Activated CD4-positive, alpha-beta memory T cell treated with anti-CD3 and anti-CD28 coated beads for 36 hours (primary cell): ENCODE measurements around the gene CCL20. TPM values are rescaled to one million over a fixed set of nuclear protein-coding genes. Genes with fewer than 3 reads are reported as not detected.
"Not testable (repeated sequence)": the region's sequence is repeated elsewhere in the genome, so short reads cannot be mapped to it uniquely, and the experiment has no call there.

Source experiments
- CTCF ChIA-PET: fragments of 350-600 bp; sonication (Branson Sonifier 250); formaldehyde crosslinking; loops from one replicate; lab custom pipeline; 2021; ENCODE audit warnings: antibody characterized with exemption, inconsistent platforms; lab: Charles Lee
- POLR2A ChIA-PET: fragments of 350-600 bp; sonication (Branson Sonifier 250); formaldehyde crosslinking; loops from one replicate; lab custom pipeline; 2021; ENCODE audit warnings: antibody characterized with exemption; lab: Charles Lee
- DNase-seq: peaks from one replicate; pipeline ENCODE4 v3.0.0-alpha.2; 2020
- H3K27ac Mint-ChIP-seq: one replicate; pipeline ENCODE4 v1.8.0; 2021; ENCODE audit warnings: mixed read lengths
- H3K27me3 Mint-ChIP-seq: one replicate; pipeline ENCODE4 v1.8.0; 2021; ENCODE audit warnings: mixed read lengths
- H3K36me3 Mint-ChIP-seq: one replicate; pipeline ENCODE4 v1.8.0; 2021; ENCODE audit warnings: mixed read lengths
- H3K4me1 Mint-ChIP-seq: one replicate; pipeline ENCODE4 v1.8.0; 2021; ENCODE audit warnings: low read depth, mixed read lengths
- H3K4me3 Mint-ChIP-seq: one replicate; pipeline ENCODE4 v1.8.0; 2021; ENCODE audit warnings: mild to moderate bottlenecking, mixed read lengths
- H3K9me3 Mint-ChIP-seq: one replicate; pipeline ENCODE4 v1.8.0; 2021; ENCODE audit warnings: mixed read lengths
- intact Hi-C: fragments of 100-400 bp; cut with micrococcal nuclease; formaldehyde crosslinking; loops from one replicate; pipeline ENCODE4 v1.15.1; 2023
- total RNA-seq, 2 experiments: library from RNA; stranded (reverse); gene quantifications; one replicate each; pipeline ENCODE4 v1.2.3, GENCODE V29; 2021

The CCL20 gene
- total RNA-seq, 2 experiments from 2014 or later = 72.0 to 74.7 TPM

GRCh38 chr2:227781841-227782240 lies 31.8 kb upstream of the CCL20 start:
- no peak for DNase-seq
- intact Hi-C loops = loop anchor here (10.0 kb wide), 1 partner anchor 947 kb away; the partner anchor contains the start of gene RHBDD1
- Mint-ChIP-seq H3K9me3 (no peaks in the 10 kb centered on the region), H3K4me1 (peaks cover 17% of the 10 kb centered on the region), H3K36me3 (no peaks in the 10 kb centered on the region), H3K27me3 (peaks cover 5% of the 10 kb centered on the region), H3K27ac (no peak overlapping the region), H3K4me3 (no peak overlapping the region)
- ChIA-PET POLR2A (no interaction called here), CTCF (interaction anchor here (1.2 kb wide), 1 partner anchor 34 kb away, joined by 3 read pairs; no protein-coding TSS in a partner anchor)

- H3K27ac Mint-ChIP-seq = peak overlapping the region; percentile 77
- H3K4me3 Mint-ChIP-seq = peak overlapping the region; percentile 59
- intact Hi-C loops = loop anchor here (1.0 to 10.0 kb wide), 5 partner anchors 22 to 948 kb away; partner anchors contain the start of genes CCL20 and RHBDD1
- no peaks in the 10 kb centered on the region for H3K9me3 Mint-ChIP-seq
- H3K27me3 Mint-ChIP-seq = peaks cover 5% of the 10 kb centered on the region
- DNase-seq = peak; percentile 24
- ChIA-PET POLR2A (interaction anchor here (1.0 to 2.2 kb wide), 3 partner anchors 8 to 36 kb away, joined by 7 to 11 read pairs (median 8); no protein-coding TSS in a partner anchor), CTCF (interaction anchor here (0.6 to 2.7 kb wide), 8 partner anchors 9 to 109 kb away, joined by 3 to 17 read pairs (median 4); partner anchors contain the start of gene CCL20)
- H3K36me3 Mint-ChIP-seq = no peaks in the 10 kb centered on the region
- peaks cover 17% of the 10 kb centered on the region for H3K4me1 Mint-ChIP-seq
Observed at GRCh38 chr2:227782804-227783203, 30.8 kb upstream of the CCL20 start.

DNA sequence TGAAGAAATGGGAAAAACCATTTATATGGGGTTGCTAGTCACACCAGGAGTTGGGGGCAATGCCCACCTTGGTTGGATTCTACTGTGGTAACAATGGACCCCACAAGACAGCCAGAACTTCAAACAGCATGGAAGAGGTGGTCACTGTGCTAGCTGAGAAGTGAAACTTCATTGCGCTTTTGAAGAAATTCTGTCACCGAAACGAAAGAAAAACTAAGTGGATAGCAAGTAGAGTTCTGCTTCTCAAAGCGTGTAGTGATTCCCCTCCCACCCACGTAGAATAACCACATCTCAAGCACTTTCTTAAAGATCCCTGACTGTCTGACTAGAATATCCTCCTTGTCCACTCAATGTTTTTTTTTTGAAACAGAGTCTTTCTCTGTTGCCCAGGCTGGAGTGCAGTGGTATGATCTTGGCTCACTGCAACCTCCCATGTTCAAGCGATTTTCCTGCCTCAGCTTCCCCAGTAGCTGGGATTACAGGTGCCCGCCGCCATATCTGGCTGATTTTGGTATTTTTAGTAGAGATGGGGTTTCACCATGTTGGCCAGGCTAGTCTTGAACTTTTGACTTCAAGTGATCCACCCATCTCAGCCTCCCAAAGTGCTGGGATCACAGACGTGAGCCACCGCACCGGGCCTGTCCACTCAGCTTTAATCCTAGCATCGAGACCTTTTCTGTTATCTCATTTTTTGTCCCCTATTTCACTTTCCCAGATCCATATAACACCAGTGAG lies 30.1 kb upstream of the CCL20 start:
- Mint-ChIP-seq H3K27me3 (peaks cover 5% of the 10 kb centered on the region), H3K36me3 (no peaks in the 10 kb centered on the region), H3K4me1 (peaks cover 19% of the 10 kb centered on the region), H3K27ac (peak overlapping the region; percentile 77), H3K9me3 (no peaks in the 10 kb centered on the region), H3K4me3 (peak overlapping the region; percentile 66)
- POLR2A ChIA-PET = interaction anchor here (1.0 to 2.2 kb wide), 3 partner anchors 9 to 35 kb away, joined by 7 to 11 read pairs (median 8); no protein-coding TSS in a partner anchor
- intact Hi-C loops = loop anchor here (1.0 to 10.0 kb wide), 5 partner anchors 22 to 949 kb away; partner anchors contain the start of genes CCL20 and RHBDD1
- DNase-seq = peak; percentile 18
- CTCF ChIA-PET = interaction anchor here (0.6 to 2.7 kb wide), 7 partner anchors 9 to 108 kb away, joined by 3 to 17 read pairs (median 6); partner anchors contain the start of gene CCL20

GRCh38 chr2:227785293-227785692 lies 28.3 kb upstream of the CCL20 start:
- ChIA-PET CTCF (no interaction called here), POLR2A (no interaction called here)
- no peak for DNase-seq
- Mint-ChIP-seq H3K27me3 (peaks cover 5% of the 10 kb centered on the region), H3K4me3 (no peak overlapping the region), H3K9me3 (no peaks in the 10 kb centered on the region), H3K36me3 (no peaks in the 10 kb centered on the region), H3K27ac (no peak overlapping the region), H3K4me1 (peaks cover 28% of the 10 kb centered on the region)
- intact Hi-C loops = loop anchor here (10.0 kb wide), 1 partner anchor 950 kb away; the partner anchor contains the start of gene RHBDD1

GRCh38 chr2:227788561-227789018 lies 25.1 kb upstream of the CCL20 start:
- Mint-ChIP-seq H3K4me3 (no peak overlapping the region), H3K9me3 (no peaks in the 10 kb centered on the region), H3K27ac (no peak overlapping the region), H3K4me1 (peaks cover 18% of the 10 kb centered on the region), H3K36me3 (no peaks in the 10 kb centered on the region), H3K27me3 (peaks cover 2% of the 10 kb centered on the region)
- CTCF ChIA-PET = no interaction called here
- intact Hi-C loops = loop anchor here (10.0 kb wide), 1 partner anchor 954 kb away; the partner anchor contains the start of gene RHBDD1
- DNase-seq = no peak
- POLR2A ChIA-PET = no interaction called here

GRCh38 chr2:227789803-227790202 lies 23.8 kb upstream of the CCL20 start:
- CTCF ChIA-PET = interaction anchor here (1.6 kb wide), 1 partner anchor 98 kb away, joined by 4 read pairs; no protein-coding TSS in a partner anchor
- no peak for DNase-seq
- H3K9me3 Mint-ChIP-seq = no peaks in the 10 kb centered on the region
- peaks cover 11% of the 10 kb centered on the region for H3K4me1 Mint-ChIP-seq
- H3K27ac Mint-ChIP-seq = no peak overlapping the region
- peaks cover 2% of the 10 kb centered on the region for H3K27me3 Mint-ChIP-seq
- POLR2A ChIA-PET = no interaction called here
- H3K4me3 Mint-ChIP-seq = no peak overlapping the region
- H3K36me3 Mint-ChIP-seq = no peaks in the 10 kb centered on the region
- intact Hi-C loops = loop anchor here (10.0 kb wide), 1 partner anchor 955 kb away; the partner anchor contains the start of gene RHBDD1

DNA sequence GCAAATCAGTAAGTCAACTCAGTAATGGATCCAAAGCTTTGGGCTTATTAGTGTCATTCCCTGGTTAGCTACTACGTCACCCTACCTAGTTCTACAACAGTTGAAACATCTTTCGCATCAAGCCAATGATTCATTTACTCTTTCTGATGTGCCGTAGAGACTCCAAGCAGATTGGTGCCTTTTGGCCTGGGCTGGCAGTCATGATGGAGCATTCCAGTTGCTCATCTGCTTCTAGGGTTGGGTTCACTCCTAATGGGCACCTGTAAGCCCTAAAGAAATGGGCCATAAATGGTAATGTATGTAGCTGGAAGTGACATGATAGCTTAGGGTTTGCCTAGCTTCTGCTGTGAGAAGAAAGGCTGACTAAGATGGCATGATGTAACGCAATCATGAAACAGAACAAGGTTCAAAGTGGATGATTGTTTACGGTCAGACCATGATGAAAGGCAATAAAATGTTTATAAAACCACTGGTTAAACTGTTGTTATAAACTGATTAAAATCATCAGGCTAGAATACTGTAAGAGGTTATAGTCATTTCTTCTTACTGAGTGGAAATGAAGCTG lies 20.4 kb upstream of the CCL20 start:
- no peaks in the 10 kb centered on the region for H3K27me3 Mint-ChIP-seq
- no peak overlapping the region for H3K4me3 Mint-ChIP-seq
- intact Hi-C loops = no loop called here
- H3K4me1 Mint-ChIP-seq = peaks cover 11% of the 10 kb centered on the region
- no peak for DNase-seq
- ChIA-PET POLR2A (no interaction called here), CTCF (interaction anchor here (0.7 to 0.9 kb wide), 2 partner anchors 27 to 67 kb away, joined by 3 read pairs; no protein-coding TSS in a partner anchor)
- no peak overlapping the region for H3K27ac Mint-ChIP-seq
- H3K36me3 Mint-ChIP-seq = no peaks in the 10 kb centered on the region
- H3K9me3 Mint-ChIP-seq = no peaks in the 10 kb centered on the region

DNA sequence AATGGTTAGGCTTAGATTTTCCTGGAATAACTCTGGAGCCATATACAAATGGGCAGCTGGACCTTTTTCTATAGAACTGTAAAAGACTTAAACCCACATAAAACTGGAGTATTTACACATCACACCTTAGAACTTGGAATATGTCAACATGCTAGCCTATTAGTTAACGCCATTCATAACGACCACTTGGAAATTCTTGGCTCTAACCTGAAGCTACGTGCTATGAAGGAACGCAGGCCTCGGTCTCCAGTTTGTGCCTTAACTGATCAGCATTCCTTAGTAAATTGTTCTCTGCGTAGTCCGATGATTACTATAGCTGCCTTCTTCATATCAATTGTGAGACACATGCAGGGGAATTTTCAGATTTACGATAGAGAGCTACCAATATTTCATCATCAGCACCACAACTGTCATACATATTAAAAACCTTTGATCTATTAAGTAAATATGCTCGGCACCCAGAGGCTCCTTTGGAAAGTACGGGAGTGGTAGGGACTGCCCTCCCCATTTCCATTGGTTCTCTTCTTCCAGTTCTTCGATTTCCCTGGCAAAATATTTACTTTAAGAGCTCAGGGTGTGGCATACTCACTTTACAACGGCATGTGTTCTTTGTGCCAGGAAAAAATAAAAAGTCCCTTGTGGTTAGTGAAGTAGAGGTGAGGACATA lies 17.5 kb upstream of the CCL20 start:
- Mint-ChIP-seq H3K9me3 (no peaks in the 10 kb centered on the region), H3K4me1 (no peaks in the 10 kb centered on the region), H3K4me3 (no peak overlapping the region), H3K27me3 (peaks cover 2% of the 10 kb centered on the region), H3K27ac (no peak overlapping the region), H3K36me3 (no peaks in the 10 kb centered on the region)
- DNase-seq = no peak
- intact Hi-C loops = no loop called here
- ChIA-PET CTCF (no interaction called here), POLR2A (no interaction called here)

- H3K27me3 Mint-ChIP-seq, H3K27ac Mint-ChIP-seq, H3K4me1 Mint-ChIP-seq, DNase-seq, POLR2A ChIA-PET, H3K36me3 Mint-ChIP-seq, H3K9me3 Mint-ChIP-seq, H3K4me3 Mint-ChIP-seq, intact Hi-C loops, CTCF ChIA-PET: not testable (repeated sequence)
Observed at GRCh38 chr2:227796768-227797167, 16.9 kb upstream of the CCL20 start.

DNA sequence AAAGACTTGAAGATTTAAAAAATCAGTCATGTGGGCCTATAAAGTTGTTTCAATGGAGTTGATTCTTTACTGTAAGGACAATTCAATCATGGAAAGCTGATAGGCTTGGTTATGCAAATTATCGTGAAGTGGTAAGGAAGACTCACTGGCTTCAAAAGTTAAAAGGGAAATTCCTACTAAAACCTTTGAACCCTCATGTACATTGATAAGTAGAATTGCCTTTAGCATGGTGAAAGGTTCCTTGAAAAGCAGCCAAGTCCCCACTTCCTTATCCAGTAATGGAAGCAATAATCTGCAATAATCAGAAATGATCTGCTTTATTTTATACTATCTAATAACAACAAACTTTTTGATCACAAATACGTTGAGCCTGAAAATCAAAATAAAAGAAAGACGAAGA lies 14.4 kb upstream of the CCL20 start:
- H3K27ac Mint-ChIP-seq = no peak overlapping the region
- no peaks in the 10 kb centered on the region for H3K36me3 Mint-ChIP-seq
- DNase-seq = no peak
- ChIA-PET CTCF (no interaction called here), POLR2A (no interaction called here)
- no peaks in the 10 kb centered on the region for H3K4me1 Mint-ChIP-seq
- intact Hi-C loops = no loop called here
- H3K4me3 Mint-ChIP-seq = no peak overlapping the region
- H3K9me3 Mint-ChIP-seq = no peaks in the 10 kb centered on the region
- H3K27me3 Mint-ChIP-seq = peaks cover 2% of the 10 kb centered on the region

GRCh38 chr2:227802882-227803281 lies 10.8 kb upstream of the CCL20 start:
- H3K4me1 Mint-ChIP-seq = peaks cover 7% of the 10 kb centered on the region
- H3K36me3 Mint-ChIP-seq = no peaks in the 10 kb centered on the region
- ChIA-PET CTCF (no interaction called here), POLR2A (interaction anchor here (0.6 kb wide), 1 partner anchor 77 kb away, joined by 4 read pairs; no protein-coding TSS in a partner anchor)
- DNase-seq = no peak
- H3K27me3 Mint-ChIP-seq = peaks cover 2% of the 10 kb centered on the region
- H3K9me3 Mint-ChIP-seq = no peaks in the 10 kb centered on the region
- intact Hi-C loops = no loop called here
- no peak overlapping the region for H3K27ac Mint-ChIP-seq
- H3K4me3 Mint-ChIP-seq = no peak overlapping the region
